ENCODE measurements around the gene NGFR.
A peak's percentile ranks its signal among the peaks of the same experiment; 100 is the strongest.
"Not testable (repeated sequence)": the region's sequence is repeated elsewhere in the genome, so short reads cannot be mapped to it uniquely, and the experiment has no call there.

NGFR gene

DNA sequence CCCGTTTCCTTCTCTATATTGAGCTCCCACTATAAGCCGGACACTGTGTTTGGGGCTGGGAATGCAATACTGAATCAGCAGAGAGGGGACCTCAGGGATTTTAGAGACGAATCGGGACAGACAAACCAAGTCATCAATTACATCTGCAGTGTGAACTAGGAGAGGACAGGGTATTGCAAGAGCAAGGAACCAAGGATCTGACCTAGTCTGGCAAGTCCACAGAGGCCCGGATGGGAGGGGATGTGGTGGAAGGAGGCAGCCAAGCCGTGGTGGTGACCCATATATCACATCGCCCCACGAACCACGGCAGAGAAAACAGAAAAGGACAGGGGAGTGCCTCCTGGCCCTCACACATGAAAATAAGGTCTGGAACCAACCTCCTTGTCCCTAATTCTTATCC lies 52.5 kb downstream of the NGFR start:
- no peak for DNase-seq

DNA sequence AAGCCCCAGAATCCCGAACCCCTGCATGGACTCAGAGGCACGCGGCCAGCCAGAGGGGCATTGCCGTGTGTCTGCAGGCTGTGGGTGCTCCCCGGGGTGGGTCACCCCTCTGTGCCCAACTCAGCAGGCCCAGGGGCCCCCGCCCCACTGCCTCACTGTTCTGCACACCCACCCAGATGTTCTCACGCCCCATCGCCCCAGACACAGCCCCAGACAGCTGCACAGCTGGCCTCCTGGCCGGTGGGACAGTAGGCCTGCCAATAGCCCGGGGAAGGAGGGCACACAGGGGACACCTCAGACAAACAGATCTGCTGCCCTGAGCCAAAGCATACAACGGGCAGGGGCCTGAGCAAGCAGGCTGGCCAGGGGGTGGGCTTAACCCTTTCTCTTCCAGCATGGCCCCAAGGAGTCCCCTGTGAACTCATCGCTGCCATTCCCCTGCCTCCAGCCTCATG lies 53.0 kb downstream of the NGFR start:
- DNase-seq: no peak

DNA sequence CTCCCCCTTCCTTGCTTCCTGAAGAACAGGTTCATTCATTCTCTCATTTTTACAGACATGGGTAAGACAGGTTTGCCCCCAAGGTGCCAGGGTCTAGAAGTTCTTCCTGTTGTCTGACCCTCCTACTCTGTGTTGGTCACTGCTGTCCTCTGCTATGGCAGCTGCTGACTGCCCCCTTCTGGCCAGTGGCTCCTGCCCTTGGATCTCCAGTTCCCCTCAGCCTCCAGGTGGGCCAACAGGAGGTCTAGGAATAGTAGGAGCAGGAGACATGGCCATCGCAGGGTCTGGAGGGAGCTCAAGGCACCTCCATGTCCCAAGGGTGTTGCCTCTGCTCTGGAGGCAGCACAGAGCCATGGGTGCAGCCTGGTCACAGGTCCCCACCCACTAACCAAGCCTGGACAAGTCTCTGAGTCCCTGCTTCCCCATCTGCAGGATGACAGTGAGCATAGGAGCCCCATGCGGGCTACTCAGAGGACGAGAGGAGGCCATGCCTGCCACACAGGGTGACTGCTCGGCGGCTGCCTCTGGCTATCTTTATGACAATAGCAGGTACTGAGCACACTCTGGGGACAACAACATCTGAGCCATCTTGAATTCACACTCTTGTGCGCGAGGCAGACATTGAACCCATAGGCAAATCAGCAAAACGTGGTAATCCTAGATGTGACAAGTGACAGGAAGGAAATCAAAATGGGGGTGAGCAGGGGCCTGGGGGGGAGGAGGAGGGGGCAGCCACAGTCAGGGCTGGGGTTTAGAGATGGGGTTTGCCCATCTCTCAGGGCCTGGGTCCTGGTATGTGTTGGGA lies 53.6 kb downstream of the NGFR start:
- peak; percentile 28 to 62 for DNase-seq

DNA sequence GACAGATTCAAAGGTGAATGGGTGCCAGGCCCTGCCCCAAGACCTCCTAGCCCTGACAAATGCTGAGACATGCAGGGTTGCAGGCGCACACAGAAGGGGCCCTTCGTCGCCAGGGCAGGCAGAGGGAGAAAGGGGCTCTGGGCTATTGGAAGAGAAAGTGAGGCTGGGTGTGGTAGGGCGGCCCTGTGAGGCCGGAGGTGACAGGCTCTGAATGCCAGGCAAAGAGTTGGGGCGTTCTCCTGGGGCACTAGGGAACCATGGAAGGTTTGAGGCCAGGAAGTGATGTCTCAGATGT lies 54.2 kb downstream of the NGFR start:
- DNase-seq: no peak

DNA sequence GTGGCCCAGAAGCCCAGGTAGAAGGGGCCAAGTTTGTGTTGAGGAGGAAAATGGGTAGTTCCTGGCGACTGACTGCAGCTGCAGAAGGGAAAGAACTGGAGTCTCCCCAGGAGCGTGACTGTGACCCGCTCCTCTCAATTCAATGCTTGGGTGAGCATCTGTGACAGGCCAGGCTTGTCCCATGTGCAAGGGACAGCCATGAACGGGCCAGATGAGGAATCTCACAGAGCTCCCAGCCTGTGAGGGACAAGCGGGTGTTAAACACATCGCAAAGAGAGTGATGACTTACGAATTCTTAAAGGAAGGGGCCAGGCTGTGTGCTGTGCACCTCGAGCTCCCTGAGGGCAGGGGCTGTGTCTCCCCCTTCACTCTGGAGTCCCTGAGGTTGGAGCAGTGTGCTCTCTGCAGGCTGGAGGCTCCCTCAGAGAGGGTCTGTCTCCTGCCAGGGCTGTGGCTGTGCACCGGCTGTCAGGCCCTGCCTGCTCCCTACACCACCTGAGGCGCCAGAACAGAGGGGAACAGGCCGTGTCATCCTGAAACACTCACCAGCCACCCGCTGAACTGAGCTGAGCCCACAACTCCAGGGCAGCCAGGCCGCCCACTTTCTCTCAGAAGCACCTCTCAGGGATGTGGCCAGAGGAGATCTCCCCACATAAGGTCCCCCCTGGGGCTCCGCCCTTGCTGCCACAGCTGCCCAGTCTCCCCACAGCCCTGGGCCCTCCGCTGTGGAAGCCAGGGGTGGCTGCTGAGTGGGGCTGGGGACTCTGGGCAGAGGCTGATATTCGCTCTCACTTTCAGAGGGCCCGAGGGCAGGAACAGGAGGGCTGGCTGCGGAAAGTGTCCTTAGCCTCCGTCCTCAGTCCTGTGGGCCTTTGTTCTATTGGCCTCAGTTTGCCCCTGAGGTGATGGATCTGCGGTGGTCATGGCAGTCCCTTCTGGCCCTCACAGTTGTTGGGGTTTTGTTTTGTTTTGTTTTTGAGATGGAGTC lies 54.9 kb downstream of the NGFR start:
- DNase-seq: no peak

DNA sequence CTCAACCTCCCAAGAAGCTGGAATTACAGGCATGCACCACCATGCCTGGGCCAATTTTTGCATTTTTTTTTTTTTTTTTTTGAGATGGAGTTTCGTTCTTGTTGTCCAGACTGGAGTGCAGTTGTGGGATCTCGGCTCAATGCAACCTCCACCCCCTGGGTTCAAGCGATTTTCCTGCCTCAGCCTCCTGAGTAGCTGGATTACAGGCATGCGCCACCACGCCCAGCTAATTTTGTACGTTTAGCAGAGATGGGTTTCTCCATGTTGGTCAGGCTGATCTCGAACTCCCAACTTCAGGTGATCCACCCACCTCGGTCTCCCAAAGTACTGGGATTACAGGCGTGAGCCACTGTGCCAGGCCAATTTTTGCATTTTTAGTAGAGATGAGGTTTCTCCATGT lies 55.7 kb downstream of the NGFR start:
- not testable (repeated sequence) for DNase-seq

DNA sequence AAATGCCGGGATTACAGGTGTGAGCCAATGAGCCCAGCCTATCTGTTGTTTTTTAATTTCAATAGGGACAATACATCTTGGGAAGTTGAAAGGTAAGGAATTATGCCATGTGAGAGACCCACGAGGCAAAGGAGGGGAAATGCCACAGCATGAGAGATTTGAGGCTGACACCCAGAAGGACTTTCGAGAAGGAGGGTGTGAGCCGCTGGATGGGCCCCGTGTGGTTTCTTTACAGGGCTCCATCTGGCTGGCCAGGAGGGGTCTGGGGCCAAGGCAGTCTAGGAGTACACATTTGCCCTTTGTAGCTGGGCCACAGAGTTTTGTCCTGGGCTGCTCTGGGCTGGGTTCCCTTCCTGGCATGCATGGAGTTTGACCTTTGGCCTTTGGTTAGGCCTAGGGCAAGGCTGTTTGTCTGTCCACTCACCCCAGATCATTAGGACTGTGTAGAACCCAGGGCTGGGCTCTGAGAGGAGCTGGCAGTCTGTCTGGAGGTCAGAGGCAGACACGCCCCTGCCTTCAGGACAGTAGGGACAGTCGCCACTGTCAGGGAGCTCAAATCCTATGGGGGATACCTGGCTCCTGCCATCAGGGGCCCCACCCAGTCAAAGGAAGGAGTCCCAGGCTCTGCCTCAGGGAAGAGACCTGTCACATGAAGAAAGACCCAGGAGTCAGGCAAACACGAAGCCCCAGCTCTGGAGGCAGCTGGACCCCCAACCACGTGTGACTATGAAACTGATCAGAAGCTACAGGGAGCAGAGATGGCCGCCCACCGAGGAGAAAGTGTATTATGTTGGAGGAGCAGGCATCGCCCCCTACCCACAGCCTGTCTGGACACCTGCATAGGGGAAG lies 56.4 kb downstream of the NGFR start:
- DNase-seq: no peak

DNA sequence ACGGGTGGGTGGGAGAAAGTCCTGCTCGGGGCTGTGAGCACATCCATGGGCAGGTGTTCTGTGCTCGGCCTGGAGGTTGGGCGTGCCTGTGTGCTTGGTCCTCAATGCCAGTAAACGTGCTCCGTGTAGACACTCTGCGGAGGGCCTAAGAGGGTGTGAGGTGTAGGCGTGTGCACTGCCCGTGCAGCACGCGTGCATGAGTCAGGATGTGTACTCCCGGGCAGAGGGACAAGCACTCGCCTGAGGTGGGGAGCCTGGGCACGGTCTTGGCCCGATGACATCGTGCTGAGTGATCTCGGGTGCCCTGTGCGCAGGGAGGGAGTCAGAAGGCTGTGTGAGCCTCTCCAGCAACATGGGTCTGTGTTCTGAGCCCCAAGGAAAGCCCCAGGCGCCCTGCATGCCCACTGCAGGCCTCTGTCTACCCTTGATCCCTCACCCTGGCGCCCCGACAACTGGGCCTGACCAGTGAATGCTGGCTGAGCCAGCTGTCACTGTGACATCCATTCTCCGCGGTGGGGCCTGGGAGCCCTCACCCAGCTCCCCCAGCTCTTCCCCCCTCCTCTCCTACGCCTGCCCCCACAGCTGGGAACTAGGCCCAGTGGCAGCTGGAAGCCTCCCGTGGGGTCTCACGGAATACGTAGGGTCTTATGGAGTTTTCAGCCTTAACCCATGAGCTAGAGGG lies 57.1 kb downstream of the NGFR start:
- no peak for DNase-seq

DNA sequence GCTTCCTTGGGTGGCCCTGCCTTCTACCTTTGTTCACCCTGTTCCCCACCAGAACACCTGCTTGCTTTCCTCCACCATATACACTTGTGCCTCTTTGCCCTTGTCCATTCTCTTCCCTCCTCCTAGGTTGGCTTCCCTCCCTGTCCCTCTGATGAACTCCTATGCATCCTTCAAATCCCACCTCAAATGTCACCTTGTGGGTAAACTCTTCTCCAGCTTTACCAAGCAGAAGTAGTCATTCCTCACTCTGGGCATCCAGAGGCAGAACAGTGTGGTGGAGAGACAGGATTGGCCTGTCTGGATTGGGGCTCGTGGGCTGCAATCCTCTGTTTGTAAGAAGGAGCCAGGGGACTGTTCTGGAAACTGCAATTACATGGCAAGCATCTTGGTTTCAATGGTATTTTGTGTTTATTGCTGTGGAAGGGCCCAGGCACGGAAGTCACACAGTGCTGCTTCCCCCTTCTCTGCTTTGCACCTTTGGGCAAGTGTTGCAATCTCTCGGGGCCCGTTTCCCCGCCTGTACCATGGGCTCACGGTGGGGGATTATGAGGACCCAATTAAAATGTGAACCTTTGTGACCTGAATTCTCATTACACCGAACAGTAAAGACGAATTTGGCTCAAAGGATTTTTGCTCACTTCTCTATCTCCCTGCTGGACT lies 58.7 kb downstream of the NGFR start:
- no peak for DNase-seq

DNA sequence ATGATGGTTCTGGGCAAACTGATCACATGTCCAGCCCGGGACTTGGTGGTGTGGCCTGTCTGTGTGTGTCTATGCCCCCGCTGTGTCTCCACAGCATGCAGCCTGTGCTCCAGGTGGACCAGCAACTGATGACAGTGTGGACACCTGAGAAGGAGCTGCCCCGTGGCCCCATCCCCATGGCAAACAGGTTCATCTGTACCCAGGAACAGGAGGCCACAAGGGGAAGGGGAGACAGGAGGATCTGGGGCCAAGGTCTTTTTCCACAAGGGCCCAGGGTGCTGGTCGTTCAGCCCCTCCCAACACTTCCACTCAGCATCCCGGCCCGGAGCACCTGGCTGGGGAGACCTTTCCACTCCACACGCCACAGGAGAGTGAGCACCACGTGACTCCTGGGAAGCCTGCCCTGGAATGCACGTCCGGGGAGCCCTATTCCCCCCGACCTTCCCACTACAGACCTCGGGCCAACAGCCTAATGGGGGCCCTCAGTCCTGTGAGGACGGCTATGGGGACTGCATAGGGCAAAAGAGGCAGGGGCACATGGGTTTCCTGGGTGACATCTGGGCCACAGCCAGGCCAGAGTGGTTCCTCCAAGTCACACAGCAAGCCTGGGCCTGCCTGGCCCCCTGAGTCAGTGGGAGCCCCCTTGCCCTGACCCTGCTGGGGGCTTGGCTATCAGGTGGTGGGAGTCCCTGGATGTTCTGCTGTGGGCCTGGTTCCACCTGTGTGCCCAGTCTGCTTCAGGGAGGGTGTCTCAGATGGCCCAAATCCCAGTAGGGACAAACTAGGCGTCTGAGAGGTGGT lies 59.8 kb downstream of the NGFR start:
- no peak for DNase-seq

DNA sequence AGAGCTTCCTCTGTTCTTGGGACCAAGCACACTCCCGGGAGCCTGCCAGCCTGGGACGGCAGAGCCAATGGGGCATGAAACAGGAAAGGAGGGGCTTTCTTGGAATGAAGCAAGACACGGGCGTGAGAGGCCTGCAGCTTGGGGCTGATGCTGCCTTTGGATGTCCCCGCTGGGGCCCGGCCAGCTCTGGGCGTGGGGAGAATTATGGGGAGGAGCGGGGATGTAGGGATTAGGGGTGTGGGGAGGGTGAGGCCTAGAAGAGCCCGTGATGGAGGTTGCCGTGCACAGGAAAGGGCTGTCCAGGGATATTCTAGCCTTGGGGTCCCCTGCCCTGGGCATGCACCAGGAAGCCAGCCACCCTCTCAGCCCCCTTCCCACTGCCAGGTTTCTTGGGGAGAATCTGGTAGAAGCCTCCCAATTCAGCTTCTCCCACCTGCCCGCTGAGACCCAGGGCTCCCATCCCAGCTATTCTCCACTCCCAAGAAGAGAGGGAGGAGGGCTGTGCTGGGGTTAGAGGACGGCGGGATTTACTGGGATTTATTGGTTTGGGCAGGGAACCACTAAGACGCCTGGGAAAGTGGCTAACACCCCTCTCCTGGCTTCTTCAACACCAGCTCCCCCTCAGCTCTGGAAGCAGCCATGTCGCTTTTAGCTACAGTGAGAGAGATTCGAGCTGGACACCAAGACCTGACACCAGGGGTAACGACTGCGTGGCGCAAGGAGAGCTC lies 60.6 kb downstream of the NGFR start:
- no peak for DNase-seq

DNA sequence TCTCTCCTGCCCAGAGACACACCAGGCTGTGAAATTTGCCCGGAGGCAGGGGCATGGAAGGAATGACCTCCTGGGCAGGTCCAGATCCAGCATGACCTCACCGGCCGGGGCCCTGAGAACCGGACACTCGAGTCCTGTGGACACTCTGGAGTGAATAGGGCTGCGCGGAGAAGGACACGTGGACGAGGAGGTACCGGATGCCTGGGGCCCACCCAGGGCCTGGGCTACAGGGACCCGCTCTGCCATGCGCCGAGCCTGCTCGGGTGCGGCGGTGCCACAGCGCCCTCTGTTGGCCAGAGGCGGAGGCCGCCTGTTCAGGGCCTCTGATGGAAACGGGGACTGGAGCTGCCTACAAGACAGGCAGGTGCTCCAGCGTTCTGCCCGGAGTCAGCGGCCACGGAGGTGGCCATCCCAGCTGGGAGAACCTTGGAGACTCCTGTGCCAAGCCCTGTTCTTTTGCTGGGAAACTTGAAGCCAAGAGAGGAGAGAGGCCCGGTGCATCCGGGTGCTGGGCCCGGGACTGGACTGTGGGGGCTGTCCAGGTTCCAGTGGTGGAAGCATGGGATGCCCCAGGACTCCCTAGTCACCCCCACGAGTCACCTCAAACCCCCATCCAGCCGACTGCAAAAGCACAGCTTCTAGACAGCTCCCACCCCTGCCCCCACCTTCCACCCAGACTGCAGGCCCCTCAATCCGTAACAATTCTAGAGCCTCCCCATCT lies 61.3 kb downstream of the NGFR start:
- DNase-seq: peak; percentile 71 to 77

DNA sequence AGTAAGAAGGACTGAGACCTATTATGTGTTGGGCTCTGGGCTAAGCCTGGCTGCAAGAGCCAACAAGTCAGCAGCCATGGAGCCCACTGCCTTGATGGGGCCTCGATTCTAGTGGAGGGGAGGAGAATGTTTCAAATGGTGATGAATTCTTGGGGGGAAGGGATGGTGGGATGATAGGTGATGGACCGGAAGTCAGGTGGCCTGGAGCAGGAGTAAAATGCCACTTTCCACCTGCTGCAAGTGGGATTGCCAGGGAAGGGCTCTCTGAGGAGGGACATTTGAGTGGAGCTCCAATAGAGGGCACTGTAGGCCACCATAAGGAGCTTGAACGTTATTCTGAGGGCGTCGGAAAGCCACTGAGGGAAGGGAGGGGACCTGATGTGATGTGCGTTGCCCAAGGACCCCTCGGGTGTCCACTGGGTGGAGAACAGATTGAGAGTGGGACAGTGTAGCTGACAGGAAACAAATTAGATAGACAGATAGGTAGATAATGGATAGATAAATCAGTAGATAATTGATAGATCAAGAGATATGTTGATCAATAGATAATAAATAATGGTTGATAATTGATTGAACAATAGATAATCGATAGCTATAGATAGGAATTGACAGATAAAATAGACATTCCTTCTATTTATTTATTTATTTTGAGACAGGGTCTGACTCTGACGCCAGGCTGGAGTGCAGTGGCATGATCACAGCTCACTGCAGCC lies 62.4 kb downstream of the NGFR start:
- peak; percentile 82 to 89 for DNase-seq
